Measurements from ENCODE around the gene TMEM225B.
"Not testable (repeated sequence)": the region's sequence is repeated elsewhere in the genome, so short reads cannot be mapped to it uniquely, and the experiment has no call there.

TMEM225B gene

GRCh38 chr7:99597762-99598501 is at the start of gene TMEM225B:
TMEM225B (plus strand) TSS chr7:99598267; CDS start chr7:99604389, 6,122 bp downstream.
- DNase-seq (ENCODE audit: low read depth in 2 of 2), result no peak

DNA sequence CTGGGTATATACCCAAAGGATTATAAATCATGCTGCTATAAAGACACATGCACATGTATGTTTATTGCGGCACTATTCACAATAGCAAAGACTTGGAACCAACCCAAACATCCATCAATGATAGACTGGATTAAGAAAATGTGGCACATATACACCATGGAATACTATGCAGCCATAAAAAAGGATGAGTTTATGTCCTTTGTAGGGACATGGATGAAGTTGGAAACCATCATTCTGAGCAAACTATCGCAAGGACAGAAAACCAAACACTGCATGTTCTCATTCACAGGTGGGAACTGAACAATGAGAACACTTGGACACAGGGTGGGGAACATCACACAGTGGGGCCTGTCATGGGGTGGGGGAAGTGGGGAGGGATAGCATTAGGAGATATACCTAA is 48.5 kb upstream of the TMEM225B start:
- not testable (repeated sequence) for DNase-seq (ENCODE audit: low read depth in 2 of 2)

DNA sequence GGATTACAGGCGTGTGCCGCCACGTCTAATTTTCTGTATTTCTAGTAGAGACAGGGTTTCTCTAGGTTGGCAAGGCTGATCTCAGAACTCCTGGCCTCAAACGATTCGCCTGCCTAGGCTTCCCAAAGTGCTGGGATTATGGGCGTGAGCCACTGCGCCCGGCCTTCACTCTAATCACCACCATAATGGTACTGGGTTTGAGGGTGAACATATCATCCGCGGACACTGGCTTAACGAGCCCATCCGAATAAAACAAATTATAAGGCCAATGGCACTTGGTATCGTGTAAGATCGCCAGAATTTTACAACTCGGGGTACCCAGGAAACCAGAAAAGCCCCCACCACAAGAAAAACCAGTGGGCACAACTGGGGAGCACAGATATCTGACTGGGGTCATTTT is 46.7 kb upstream of the TMEM225B start:
- DNase-seq (ENCODE audit: low read depth in 2 of 2), result no peak

DNA sequence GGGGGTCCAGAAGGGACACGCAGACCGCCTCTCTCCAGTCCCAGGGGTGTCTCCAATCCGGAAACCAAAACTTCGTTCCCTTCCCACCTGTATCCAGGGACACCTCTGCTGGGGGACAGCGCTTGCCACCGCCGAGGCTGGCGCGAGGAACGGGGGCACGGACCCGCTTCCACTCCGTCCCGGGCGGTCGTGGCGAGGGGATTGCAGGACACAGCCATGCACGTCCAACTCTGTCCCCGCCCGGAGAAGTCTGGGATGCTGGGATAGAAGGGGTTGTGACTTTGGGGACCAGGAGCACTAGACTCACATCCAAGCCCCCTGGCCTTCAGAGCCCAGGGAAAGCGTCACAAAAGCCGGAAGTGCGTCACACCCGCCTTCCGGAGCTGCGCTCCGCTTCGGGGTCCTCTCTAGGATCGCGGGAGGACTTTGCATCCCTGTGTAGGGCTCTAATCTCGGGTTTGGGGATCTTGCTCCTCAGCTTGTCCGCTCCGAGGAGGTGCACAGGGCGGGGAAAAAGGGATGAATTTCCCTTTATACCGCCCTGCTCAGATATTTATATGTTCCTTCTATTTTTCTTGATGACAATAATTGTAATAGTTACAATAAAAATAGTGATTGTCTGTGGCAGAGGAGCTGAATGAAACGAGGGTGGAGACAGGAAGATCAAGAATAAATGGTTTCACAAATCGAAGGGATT is 46.2 kb upstream of the TMEM225B start, which contains the start of gene FAM200A:
TSS of gene FAM200A (minus strand) at position 348 of the 697 bp plus-strand sequence. CDS start 3,707 bp downstream, outside the sequence.
- peak; percentile 74 to 75 for DNase-seq (ENCODE audit: low read depth in 2 of 2)

DNA sequence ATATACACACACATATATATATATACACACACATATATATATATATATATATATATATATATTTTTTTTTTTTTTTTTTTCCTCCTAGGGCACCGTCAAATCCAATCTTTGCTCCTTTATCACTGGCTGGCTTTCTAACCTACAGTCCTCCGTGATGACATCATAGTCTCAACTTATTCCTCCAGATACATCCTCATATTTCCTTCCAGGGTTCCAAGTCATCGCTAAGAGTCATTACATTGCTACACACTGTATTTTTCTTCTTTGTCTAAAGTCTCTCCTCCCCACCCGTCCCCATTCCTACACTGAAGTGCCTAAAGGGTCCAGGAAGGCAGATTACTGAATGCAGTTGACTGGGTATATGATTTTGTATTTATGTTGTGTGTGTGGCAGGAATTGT is 45.0 kb upstream of the TMEM225B start:
- no peak for DNase-seq (ENCODE audit: low read depth in 2 of 2)

- no peak for DNase-seq (ENCODE audit: low read depth in 2 of 2)
These were observed 43.1 kb upstream of the TMEM225B start for GRCh38 chr7:99554939-99555338.

GRCh38 chr7:99557196-99557607 is 40.9 kb upstream of the TMEM225B start:
- DNase-seq (ENCODE audit: low read depth in 2 of 2), result no peak

- no peak for DNase-seq (ENCODE audit: low read depth in 2 of 2)
These were observed 40.1 kb upstream of the TMEM225B start for GRCh38 chr7:99557940-99558305.

- DNase-seq (ENCODE audit: low read depth in 2 of 2), result peak; percentile 85 to 86
These were observed 39.5 kb upstream of the TMEM225B start, which contains the start of gene ZNF655 for GRCh38 chr7:99558306-99559174. ZNF655 (plus strand) TSS chr7:99558642; CDS start chr7:99560560, 1,918 bp downstream.

- no peak for DNase-seq (ENCODE audit: low read depth in 2 of 2)
These were observed 38.7 kb upstream of the TMEM225B start for GRCh38 chr7:99559175-99559915.

DNA sequence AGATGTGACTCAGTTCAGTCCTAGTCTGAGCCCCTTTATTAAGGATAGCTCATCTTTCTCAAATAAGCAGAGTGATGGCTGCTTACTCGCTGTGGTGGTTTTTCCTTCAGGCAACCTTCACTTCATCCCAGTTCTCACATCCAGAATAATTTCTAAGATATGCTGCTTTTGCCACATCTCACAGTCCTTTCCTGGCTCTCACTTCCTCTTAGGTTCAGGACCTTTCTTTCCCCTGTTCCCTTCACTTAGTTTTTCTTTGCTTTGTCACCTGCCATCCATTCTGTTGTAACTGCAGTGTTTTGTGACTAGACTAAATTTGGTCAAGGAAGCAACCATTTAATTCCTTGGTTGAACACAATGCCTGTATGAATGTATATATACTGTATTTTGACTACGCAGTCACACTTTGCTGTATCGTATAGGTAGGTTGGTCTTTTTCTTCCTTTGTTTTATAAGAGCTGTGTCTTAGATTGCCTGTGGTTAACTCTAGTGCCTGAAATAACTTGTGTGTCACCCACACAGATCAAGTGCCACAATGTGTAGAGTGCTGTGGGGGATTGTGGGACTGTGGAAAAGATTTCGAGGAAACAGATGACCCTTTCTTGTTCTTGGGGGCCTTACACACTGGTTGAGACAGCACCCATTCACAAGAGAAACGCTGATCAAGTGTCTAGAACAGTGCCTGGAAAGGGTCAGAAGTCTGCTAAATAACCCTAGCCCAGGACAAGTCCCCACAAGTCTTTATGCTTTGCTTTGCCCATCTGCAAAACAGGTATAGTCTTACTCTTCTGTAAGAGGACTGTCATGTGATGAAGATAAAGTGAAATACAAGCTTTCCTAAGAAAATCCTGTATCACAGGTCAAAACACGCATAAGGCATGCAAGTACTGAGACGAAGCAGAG is 37.0 kb upstream of the TMEM225B start:
- DNase-seq (ENCODE audit: low read depth in 2 of 2), result no peak

DNA sequence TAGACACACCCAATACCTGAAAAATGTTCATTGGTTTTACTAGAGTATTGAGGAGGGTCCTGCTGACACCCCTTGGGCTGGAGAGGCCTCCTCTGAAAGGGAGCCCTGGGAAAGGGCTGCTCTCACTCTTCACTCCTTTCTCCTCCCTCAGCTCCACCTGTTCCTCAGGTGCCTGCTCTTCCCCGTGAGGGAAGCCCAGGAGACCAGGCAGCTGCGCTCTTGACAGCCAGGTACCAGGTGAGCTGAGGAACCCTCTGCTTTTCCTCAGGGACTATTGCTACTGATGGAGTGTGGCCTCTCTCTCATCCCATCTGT is 36.4 kb upstream of the TMEM225B start:
- DNase-seq (ENCODE audit: low read depth in 2 of 2), result no peak

DNA sequence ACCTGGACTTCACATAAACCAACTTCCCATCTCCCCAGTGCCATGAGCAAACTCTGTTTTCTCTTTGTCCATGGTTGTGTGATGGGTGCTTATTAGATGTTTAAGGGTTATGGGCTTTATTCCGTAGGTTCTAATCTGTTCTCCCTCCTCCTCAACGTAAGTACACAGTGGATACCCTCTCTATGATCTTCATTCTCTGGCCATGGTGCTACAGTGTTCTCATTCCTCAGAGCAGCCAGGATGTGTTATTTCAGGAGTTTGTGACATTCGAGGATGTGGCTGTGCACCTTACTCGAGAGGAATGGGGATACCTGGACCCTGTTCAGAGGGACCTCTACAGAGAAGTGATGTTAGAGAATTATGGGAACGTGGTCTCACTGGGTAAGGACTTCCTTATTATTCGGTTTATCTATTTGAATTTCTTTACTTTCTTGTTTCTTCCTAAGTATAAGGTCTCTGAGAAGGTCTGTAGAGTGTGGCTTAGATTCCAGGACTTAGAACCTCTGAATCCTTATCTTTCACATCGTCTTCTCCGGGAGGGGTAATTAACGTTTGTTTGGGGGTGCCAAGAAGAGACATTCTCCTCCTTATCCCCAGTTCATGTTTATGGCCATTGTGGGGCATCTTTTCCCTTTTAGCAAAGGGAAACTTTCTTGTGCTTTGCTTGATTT is 35.8 kb upstream of the TMEM225B start:
- DNase-seq (ENCODE audit: low read depth in 2 of 2), result no peak

- DNase-seq (ENCODE audit: low read depth in 2 of 2), result peak in 1 of 2 donors; percentile 13
These were observed 35.2 kb upstream of the TMEM225B start for GRCh38 chr7:99562832-99563231.

- DNase-seq (ENCODE audit: low read depth in 2 of 2), result no peak
These were observed 34.4 kb upstream of the TMEM225B start for GRCh38 chr7:99563650-99564049.

DNA sequence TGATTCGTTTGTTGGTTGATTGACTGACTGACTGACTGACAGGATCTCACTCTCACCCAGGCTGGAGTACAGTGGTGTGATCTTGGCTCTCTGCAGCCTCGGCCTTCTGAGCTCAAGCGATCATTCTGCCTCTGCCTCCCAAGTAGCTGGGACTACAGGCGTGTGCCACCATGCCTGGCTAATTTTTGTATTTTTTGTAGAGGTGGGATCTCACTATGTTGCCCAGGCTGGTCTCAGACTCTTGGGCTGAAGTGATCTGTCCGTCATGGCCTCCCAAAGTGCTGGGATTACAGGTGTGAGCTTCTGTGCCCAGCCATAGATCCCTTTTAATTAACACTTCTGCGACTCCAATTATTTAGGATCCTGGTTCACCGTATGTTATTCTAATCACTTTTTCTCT is 29.3 kb upstream of the TMEM225B start:
- not testable (repeated sequence) for DNase-seq (ENCODE audit: low read depth in 2 of 2)

GRCh38 chr7:99571768-99572167 is 26.3 kb upstream of the TMEM225B start:
- DNase-seq (ENCODE audit: low read depth in 2 of 2), result no peak

- DNase-seq (ENCODE audit: low read depth in 2 of 2), result no peak
These were observed 24.8 kb upstream of the TMEM225B start for GRCh38 chr7:99573257-99573656.

- no peak for DNase-seq (ENCODE audit: low read depth in 2 of 2)
These were observed 21.8 kb upstream of the TMEM225B start for GRCh38 chr7:99576251-99576650.

Data from activated CD8-positive, alpha-beta memory T cell treated with anti-CD3 and anti-CD28 coated beads for 4 hours (primary cell).